Ovary (tissue), 9 donors: ENCODE data around the gene STUB1. TPM values are rescaled to one million over a fixed set of nuclear protein-coding genes. Genes with fewer than 3 reads are reported as not detected.

Experiments used
- DNase-seq, 5 donors: peaks; one replicate each; pipeline ENCODE4 v3.0.0-alpha.2; 2019 to 2020
- H3K27ac ChIP-seq, 2 donors: fragments of 200-600 bp; one replicate each; pipeline versions ENCODE4 v1.5.1 to v1.8.0; 2019 to 2022
- H3K27me3 ChIP-seq: fragments of 200-600 bp; one replicate; pipeline ENCODE4 v1.8.0; 2022
- H3K36me3 ChIP-seq: fragments of 200-600 bp; sonication (generic); one replicate; pipeline ENCODE4 v1.5.1; 2019
- H3K4me1 ChIP-seq: one replicate; pipeline ENCODE4 v1.8.1; 2013; ENCODE audit warnings: mild to moderate bottlenecking, moderate library complexity; ENCODE audit not compliant: insufficient read depth
- H3K4me3 ChIP-seq: fragments of 200-600 bp; sonication (generic); one replicate; pipeline ENCODE4 v1.5.1; 2017
- H3K9me3 ChIP-seq, 2 donors: fragments of 200-600 bp in 1 of 2; sonication (generic) in 1 of 2; one replicate each; pipeline versions ENCODE4 v1.5.1 to v1.8.1; 2013 to 2019; ENCODE audit warnings: mild to moderate bottlenecking in 1 of 2, moderate library complexity in 1 of 2
- EP300 ChIP-seq: sonication (generic); formaldehyde crosslinking; IDR thresholded peaks from one replicate; pipeline ENCODE4 v1.6.1; 2017; ENCODE audit warnings: antibody characterized with exemption
- POLR2A ChIP-seq: fragments of 450-650 bp; IDR thresholded peaks from one replicate; pipeline ENCODE4 v1.6.1; 2017; ENCODE audit warnings: antibody characterized with exemption, mild to moderate bottlenecking, moderate library complexity
- WGBS, 3 donors: extraction: QIAGEN DNeasy Blood & Tissue Kit in 1 of 3; methylation state at CpG; one replicate each; pipeline versions ENCODE4 v1.1.5 to v1.1.7; 2013 to 2017; 5-methylcytosine and 5-hydroxymethylcytosine counted together
- intact Hi-C, 4 donors: fragments of 100-400 bp; cut with DNase I; formaldehyde crosslinking; loops; one replicate each; pipeline versions ENCODE4 v1.11.0 to v1.15.1; 2022 to 2023
- polyA plus RNA-seq, 2 donors: library from polyadenylated mRNA; stranded (reverse); fragments of 200-250 nt in 1 of 2; fragments of 350-450 nt in 1 of 2; fragmentation: Illumina TruSeq in 1 of 2; extraction: RNeasy Lipid Tissue Mini Kit (QIAGEN cat#74804) in 1 of 2; gene quantifications; one replicate each; pipeline ENCODE4 v1.2.3, GENCODE V29; 2013 to 2014
- total RNA-seq, 7 donors: library from RNA; depleted of rRNA in 2 of 7; stranded (reverse); fragments of >200 nt in 2 of 7; fragmentation: NEBNext Ultra II Directional in 3 of 7; extraction: Animal tissue kit (Norgen Biotek cat#: 25700) in 3 of 7; gene quantifications; one replicate each; pipeline versions ENCODE4 v1.1.0 to v1.2.4, GENCODE V29; 2016 to 2023
- TF ChIP-seq, protein P1 (sequence below), 3 donors: fragments of 450-650 bp in 2 of 3; fragments of 200-600 bp in 1 of 3; IDR thresholded peaks; one replicate each; pipeline versions ENCODE4 v1.5.1 to v1.8.0; 2016 to 2022; ENCODE audit warnings: antibody characterized with exemption in 3 of 3, mild to moderate bottlenecking in 1 of 3
- donor health status: DM: no; HTN: no; CAD: no; lungs with moderate emphysema.
- donor health status: DM: no; HTN: no; CAD: no.
- donor health status: Bipolar disorder and iron deficiency.
- donor health status: DM: yes; HTN: yes; CAD: no.
- donor health status: DM: no; HTN: no; CAD: no.
- donor health status: DM: yes; HTN: yes; CAD: no.

Gene STUB1
- total and polyA plus RNA-seq, 9 donors = 20.1 to 115 (median 102) TPM

DNA sequence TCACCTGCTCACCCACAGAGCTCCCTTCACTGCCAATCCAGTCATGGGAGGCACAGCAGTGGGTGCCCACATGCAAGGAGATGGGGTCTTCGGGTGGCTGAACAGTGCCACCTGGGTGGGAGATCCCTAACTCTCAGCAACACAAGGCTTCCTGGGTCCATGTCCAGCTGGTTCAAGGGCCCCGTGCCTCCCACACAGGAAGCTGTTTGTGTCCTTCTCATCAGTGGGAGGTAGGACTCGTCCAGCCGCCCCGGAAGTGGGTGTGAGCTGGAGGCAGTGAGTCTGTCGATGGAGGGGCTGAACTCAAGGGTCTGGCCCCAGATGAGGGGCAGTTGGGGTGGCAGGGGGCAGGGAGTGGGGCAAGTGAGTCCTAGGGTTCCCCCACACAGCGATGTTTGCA is 23.8 kb downstream of the STUB1 start:
- H3K4me3 ChIP-seq = no peak overlapping the region
- H3K27ac ChIP-seq = no peak overlapping the region
- H3K9me3 ChIP-seq = no peaks in the 10 kb centered on the region
- H3K4me1 ChIP-seq = no peaks in the 10 kb centered on the region
- DNase-seq = no peak
- H3K36me3 ChIP-seq = no peaks in the 10 kb centered on the region
- H3K27me3 ChIP-seq = peaks cover 9% of the 10 kb centered on the region
- intact Hi-C loops = no loop called here
- 41 to 49% (median 44%) methylated on average over 7 of the region's 7 CpGs for WGBS, 3 donors
- TF ChIP-seq POLR2A = no peak
- TF ChIP-seq, protein P1, sequence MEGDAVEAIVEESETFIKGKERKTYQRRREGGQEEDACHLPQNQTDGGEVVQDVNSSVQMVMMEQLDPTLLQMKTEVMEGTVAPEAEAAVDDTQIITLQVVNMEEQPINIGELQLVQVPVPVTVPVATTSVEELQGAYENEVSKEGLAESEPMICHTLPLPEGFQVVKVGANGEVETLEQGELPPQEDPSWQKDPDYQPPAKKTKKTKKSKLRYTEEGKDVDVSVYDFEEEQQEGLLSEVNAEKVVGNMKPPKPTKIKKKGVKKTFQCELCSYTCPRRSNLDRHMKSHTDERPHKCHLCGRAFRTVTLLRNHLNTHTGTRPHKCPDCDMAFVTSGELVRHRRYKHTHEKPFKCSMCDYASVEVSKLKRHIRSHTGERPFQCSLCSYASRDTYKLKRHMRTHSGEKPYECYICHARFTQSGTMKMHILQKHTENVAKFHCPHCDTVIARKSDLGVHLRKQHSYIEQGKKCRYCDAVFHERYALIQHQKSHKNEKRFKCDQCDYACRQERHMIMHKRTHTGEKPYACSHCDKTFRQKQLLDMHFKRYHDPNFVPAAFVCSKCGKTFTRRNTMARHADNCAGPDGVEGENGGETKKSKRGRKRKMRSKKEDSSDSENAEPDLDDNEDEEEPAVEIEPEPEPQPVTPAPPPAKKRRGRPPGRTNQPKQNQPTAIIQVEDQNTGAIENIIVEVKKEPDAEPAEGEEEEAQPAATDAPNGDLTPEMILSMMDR (IDR thresholded peaks at IDR 0.05) = no peak
- TF ChIP-seq EP300 = no peak

DNA sequence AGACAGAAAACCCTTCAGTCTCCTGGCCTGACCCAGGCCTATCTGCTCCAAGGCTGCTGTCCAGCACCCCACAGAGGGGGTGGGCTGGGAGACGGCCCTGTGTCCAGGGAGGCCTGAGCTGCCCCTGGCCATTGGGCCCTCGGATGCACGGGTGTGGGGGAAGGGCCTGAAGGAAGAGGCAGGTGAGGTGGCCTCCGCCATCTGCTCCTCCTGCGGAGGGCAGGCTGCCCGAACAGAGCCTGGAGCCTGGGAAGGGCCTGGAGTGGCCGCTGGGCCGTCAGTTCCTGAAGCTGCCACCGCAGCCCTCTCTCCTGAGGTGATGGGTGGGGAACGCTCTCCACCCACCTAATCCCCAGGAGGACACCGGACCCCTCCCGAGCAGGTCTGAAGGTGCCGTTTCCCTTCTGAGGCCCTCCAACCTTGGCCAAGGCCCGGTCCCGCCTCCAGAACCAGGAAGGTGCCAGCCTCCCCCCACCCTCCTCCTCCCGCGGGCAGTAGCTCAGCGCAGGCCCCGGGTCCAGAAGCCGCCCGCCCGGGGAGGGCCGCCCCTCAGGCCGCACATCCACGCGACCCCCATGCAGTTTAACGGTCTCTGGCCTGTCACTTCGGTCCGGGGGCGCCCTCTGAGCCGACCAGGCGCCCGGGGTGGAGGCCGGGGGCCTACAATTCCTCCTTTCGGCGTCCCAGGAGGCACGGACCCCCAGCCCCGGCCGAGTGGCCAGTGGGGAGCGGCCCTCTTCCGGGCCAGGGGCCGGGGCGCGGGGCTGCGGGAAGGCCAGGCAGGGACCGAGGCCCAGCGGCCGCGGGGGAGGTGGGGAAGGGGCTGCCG is 24.6 kb downstream of the STUB1 start:
- Histone ChIP-seq H3K4me3 (no peak overlapping the region), H3K4me1 (peaks cover under 1% of the 10 kb centered on the region), H3K9me3 (no peaks in the 10 kb centered on the region), H3K27ac (no peak overlapping the region), H3K27me3 (peaks cover 9% of the 10 kb centered on the region), H3K36me3 (no peaks in the 10 kb centered on the region)
- WGBS, 3 donors = 8 to 11% (median 9%) methylated on average over 42 to 50 of the region's 50 CpGs
- DNase-seq = no peak
- intact Hi-C loops = no loop called here
- TF ChIP-seq EP300 (no peak), POLR2A (no peak)
- TF ChIP-seq, protein P1 (IDR thresholded peaks at IDR 0.05) = no peak

DNA sequence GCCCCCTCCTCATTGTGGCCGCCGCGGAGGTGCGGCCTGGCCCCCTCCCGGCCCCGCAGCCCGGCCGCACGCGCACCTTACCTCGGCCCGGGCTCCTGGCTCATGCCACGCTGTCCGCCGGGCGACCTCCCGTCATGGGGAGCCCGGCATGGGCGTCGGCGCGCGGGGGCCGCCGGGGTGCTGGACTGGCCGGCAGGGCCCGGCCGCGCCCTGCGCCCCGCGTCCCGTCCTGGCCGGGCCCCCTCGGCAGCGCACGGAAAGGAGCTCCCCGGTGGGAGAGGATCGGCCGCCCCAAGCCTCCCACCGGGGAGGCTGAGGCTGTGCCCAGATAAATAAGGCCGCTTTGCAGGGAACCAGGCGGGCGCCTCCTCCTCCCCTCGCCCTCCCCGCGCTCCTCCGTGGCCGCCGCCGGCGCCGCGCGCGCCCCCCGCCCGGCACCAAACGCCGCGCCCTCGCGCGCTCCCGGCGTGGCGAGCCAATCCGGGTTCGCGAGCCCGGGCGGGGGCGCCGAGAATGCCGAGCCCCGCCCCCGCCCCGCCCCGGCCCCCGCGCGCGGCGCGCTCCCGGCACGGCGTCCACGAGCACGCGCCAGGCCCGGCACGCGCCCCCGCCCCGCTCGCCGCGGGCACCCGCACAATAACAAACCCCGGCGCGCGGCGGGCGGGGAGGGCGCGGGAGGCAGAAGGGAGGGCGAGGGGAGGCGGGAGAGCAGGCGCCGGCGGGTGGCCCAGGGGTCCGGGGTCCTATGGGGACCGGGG is 25.4 kb downstream of the STUB1 start, which contains the start of gene FBXL16:
TSS of gene FBXL16 (minus strand) at position 371 of the 758 bp plus-strand sequence. CDS start 8,396 bp downstream, outside the sequence.
- peaks cover 1% of the 10 kb centered on the region for H3K4me1 ChIP-seq
- 0 to 1% (median 1%) methylated on average over 17 to 113 of the region's 115 CpGs for WGBS, 3 donors
- H3K27ac ChIP-seq = no peak within 1 kb of the TSS
- H3K27me3 ChIP-seq = peaks cover 9% of the 10 kb centered on the region
- intact Hi-C loops = no loop called here
- no peak for DNase-seq
- no peaks in the 10 kb centered on the region for H3K9me3 ChIP-seq
- H3K4me3 ChIP-seq = no peak within 1 kb of the TSS
- TF ChIP-seq POLR2A (no peak), EP300 (no peak)
- TF ChIP-seq, protein P1 (IDR thresholded peaks at IDR 0.05) = no peak
- H3K36me3 ChIP-seq = no peaks in the 10 kb centered on the region

DNA sequence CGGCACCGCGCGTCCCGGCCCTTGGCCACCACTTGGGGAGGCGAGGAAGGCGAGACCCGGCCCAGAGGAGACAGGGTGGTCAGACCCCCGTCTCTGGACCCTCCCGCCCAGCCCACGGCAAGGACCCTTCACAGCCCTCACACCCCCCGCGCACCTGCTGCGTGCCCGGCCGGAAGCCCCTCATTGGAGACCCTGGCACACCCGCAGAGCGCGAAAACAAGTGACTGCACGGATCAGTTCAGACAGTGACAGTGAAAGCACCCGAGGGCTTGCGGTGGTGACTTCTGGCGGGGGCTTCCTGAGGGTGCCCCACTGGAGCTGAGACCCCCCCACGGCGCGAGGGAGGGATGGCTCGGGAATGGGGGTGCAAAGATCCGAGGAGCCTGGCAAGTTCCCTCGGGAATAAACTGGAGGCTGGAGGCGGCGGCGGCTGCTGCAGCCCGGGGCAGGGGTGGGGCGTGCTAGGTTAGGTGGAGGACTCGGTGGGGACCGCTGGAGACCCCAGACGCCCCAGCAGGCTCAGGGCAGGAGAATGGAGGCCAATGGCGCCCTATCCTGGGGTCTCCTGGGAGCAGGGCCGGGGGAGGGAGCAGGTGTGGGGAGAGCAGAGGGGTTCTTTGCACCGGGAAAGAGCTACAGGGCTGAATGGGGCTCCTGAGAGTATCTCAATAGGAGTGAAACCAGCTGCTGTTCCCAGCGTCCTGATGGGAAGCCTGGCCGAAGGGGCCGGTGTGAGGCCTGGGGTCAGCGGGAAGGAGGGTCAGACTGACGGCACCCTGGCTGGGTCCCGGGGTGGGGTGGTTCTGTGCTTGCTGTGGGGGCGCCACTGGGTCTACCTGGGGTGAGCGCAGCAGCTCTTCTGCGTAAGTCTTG is 26.2 kb downstream of the STUB1 start:
- no peak overlapping the region for H3K4me3 ChIP-seq
- H3K9me3 ChIP-seq = no peaks in the 10 kb centered on the region
- TF ChIP-seq EP300 (no peak), POLR2A (no peak)
- TF ChIP-seq, protein P1 (IDR thresholded peaks at IDR 0.05) = no peak
- intact Hi-C loops = no loop called here
- H3K4me1 ChIP-seq = peaks cover 1% of the 10 kb centered on the region
- H3K27ac ChIP-seq = no peak overlapping the region
- DNase-seq = no peak
- H3K36me3 ChIP-seq = no peaks in the 10 kb centered on the region
- peaks cover 9% of the 10 kb centered on the region for H3K27me3 ChIP-seq
- 2% methylated on average over 45 to 49 of the region's 49 CpGs for WGBS, 3 donors
